Neural progenitor cell (in vitro differentiated cells): ENCODE data around the gene KIF26B. TPM values are rescaled to one million over a fixed set of nuclear protein-coding genes. Genes with fewer than 3 reads are reported as not detected.

Experiments
- DNase-seq: peaks from one replicate; pipeline ENCODE4 v3.0.0-alpha.2; 2016; ENCODE audit warnings: low spot score
- H2AFZ ChIP-seq: fragments of 200-600 bp; sonication (generic); replicated peaks from 2 replicates; pipeline ENCODE4 v1.6.1; 2016; ENCODE audit warnings: antibody characterized with exemption
- H3F3A ChIP-seq: fragments of 200-600 bp; sonication (generic); 2 replicates; pipeline ENCODE4 v1.6.1; 2016; ENCODE audit warnings: antibody characterized with exemption, low read depth
- H3K27ac ChIP-seq: fragments of 200-600 bp; sonication (generic); 2 replicates; pipeline ENCODE4 v1.5.1; 2016; ENCODE audit warnings: mild to moderate bottlenecking
- H3K27me3 ChIP-seq: fragments of 200-600 bp; sonication (generic); 2 replicates; pipeline ENCODE4 v1.6.1; 2016; ENCODE audit warnings: mild to moderate bottlenecking, moderate library complexity
- H3K36me3 ChIP-seq: fragments of 200-600 bp; sonication (generic); 2 replicates; pipeline ENCODE4 v1.5.1; 2016
- H3K4me1 ChIP-seq: fragments of 200-600 bp; sonication (generic); 2 replicates; pipeline ENCODE4 v1.6.1; 2016; ENCODE audit warnings: mixed run types
- H3K4me2 ChIP-seq: fragments of 200-600 bp; sonication (generic); 2 replicates; pipeline ENCODE4 v1.6.1; 2016
- H3K4me3 ChIP-seq: fragments of 200-600 bp; sonication (generic); 2 replicates; pipeline ENCODE4 v1.5.1; 2016
- H3K79me2 ChIP-seq: fragments of 200-600 bp; sonication (generic); 2 replicates; pipeline ENCODE4 v1.6.1; 2016; ENCODE audit warnings: low read depth
- H3K9ac ChIP-seq: fragments of 200-600 bp; sonication (generic); 2 replicates; pipeline ENCODE4 v1.6.1; 2016
- H3K9me3 ChIP-seq: fragments of 200-600 bp; sonication (generic); 2 replicates; pipeline ENCODE4 v1.5.1; 2016; ENCODE audit warnings: low read depth
- H4K20me1 ChIP-seq: fragments of 200-600 bp; sonication (generic); 2 replicates; pipeline ENCODE4 v1.6.1; 2016; ENCODE audit warnings: low read depth
- H3K27ac Mint-ChIP-seq: 3 replicates; pipeline ENCODE4 v1.8.0; 2021; ENCODE audit warnings: mixed read lengths
- H3K27me3 Mint-ChIP-seq: 2 replicates; pipeline ENCODE4 v1.8.0; 2022; ENCODE audit warnings: low read depth, mild to moderate bottlenecking, inconsistent platforms, moderate library complexity, mixed read lengths; ENCODE audit not compliant: insufficient read depth
- H3K36me3 Mint-ChIP-seq: 3 replicates; pipeline ENCODE4 v1.8.0; 2021; ENCODE audit warnings: mixed read lengths
- H3K4me1 Mint-ChIP-seq: 3 replicates; pipeline ENCODE4 v1.8.0; 2021; ENCODE audit warnings: mixed read lengths
- H3K4me3 Mint-ChIP-seq: 3 replicates; pipeline ENCODE4 v1.8.0; 2021; ENCODE audit warnings: mild to moderate bottlenecking, moderate library complexity, mixed read lengths
- H3K9me3 Mint-ChIP-seq: 3 replicates; pipeline ENCODE4 v1.8.0; 2020; ENCODE audit warnings: mixed read lengths
- CTCF ChIP-seq: fragments of 200-600 bp; sonication (generic); IDR thresholded peaks from 2 replicates; pipeline ENCODE4 v1.5.1; 2017; ENCODE audit warnings: antibody characterized with exemption, mild to moderate bottlenecking
- EZH2 ChIP-seq: fragments of 200-600 bp; sonication (generic); IDR thresholded peaks from 2 replicates; pipeline ENCODE4 v1.6.1; 2017; ENCODE audit warnings: antibody characterized with exemption, mild to moderate bottlenecking, moderate library complexity
- EZH2phosphoT487 ChIP-seq: fragments of 200-600 bp; sonication (generic); IDR thresholded peaks from 2 replicates; pipeline ENCODE4 v1.6.1; 2017; ENCODE audit warnings: antibody characterized with exemption
- total RNA-seq: library from RNA; depleted of rRNA; stranded (reverse); fragments of >200 nt; gene quantifications from 2 replicates; pipeline ENCODE4 v1.2.3, GENCODE V29; 2015; ENCODE audit warnings: low replicate concordance

KIF26B gene
- total RNA-seq, 1 donor from 2014 or later: 0.47 TPM

GRCh38 chr1:245462161-245462560 is 307.4 kb downstream of the KIF26B start:
- H3F3A ChIP-seq: peaks cover 6% of the 10 kb centered on the region
- H3K9me3 Mint-ChIP-seq: peaks cover 4% of the 10 kb centered on the region
- DNase-seq: no peak
- H3K27me3 Mint-ChIP-seq: peaks cover 6% of the 10 kb centered on the region
- no peaks in the 10 kb centered on the region for H3K9me3 ChIP-seq
- no peaks in the 10 kb centered on the region for H4K20me1 ChIP-seq
- no peak overlapping the region for H3K9ac ChIP-seq
- no peaks in the 10 kb centered on the region for H3K27me3 ChIP-seq
- H3K79me2 ChIP-seq: no peaks in the 10 kb centered on the region
- H3K4me2 ChIP-seq: no peak overlapping the region
- no peak overlapping the region for H3K4me3 Mint-ChIP-seq
- H3K4me1 Mint-ChIP-seq: peaks cover 5% of the 10 kb centered on the region
- no peak overlapping the region for H3K4me3 ChIP-seq
- H2AFZ ChIP-seq: no peak overlapping the region
- TF ChIP-seq CTCF (no peak), EZH2phosphoT487 (no peak), EZH2 (no peak)
- H3K27ac ChIP-seq: no peak overlapping the region
- H3K36me3 Mint-ChIP-seq: no peaks in the 10 kb centered on the region
- H3K4me1 ChIP-seq: no peaks in the 10 kb centered on the region
- no peaks in the 10 kb centered on the region for H3K36me3 ChIP-seq
- H3K27ac Mint-ChIP-seq: no peak overlapping the region

GRCh38 chr1:245463392-245464165 is 308.8 kb downstream of the KIF26B start:
- no peak for DNase-seq
- no peak overlapping the region for H3K4me3 Mint-ChIP-seq
- Histone ChIP-seq H3K27ac (no peak overlapping the region), H3K27me3 (no peaks in the 10 kb centered on the region), H3F3A (peaks cover 6% of the 10 kb centered on the region), H3K4me3 (no peak overlapping the region), H3K9ac (no peak overlapping the region), H3K9me3 (no peaks in the 10 kb centered on the region), H3K4me1 (peaks cover 7% of the 10 kb centered on the region), H3K79me2 (no peaks in the 10 kb centered on the region), H3K4me2 (no peak overlapping the region), H2AFZ (no peak overlapping the region), H3K36me3 (no peaks in the 10 kb centered on the region), H4K20me1 (no peaks in the 10 kb centered on the region)
- H3K27ac Mint-ChIP-seq: no peak overlapping the region
- TF ChIP-seq EZH2 (no peak), EZH2phosphoT487 (no peak), CTCF (no peak)
- H3K36me3 Mint-ChIP-seq: no peaks in the 10 kb centered on the region
- peaks cover 4% of the 10 kb centered on the region for H3K27me3 Mint-ChIP-seq
- peaks cover 14% of the 10 kb centered on the region for H3K4me1 Mint-ChIP-seq
- peaks cover 4% of the 10 kb centered on the region for H3K9me3 Mint-ChIP-seq

- H3K9me3 Mint-ChIP-seq: peaks cover 4% of the 10 kb centered on the region
- no peaks in the 10 kb centered on the region for H4K20me1 ChIP-seq
- no peak overlapping the region for H3K4me3 ChIP-seq
- DNase-seq: no peak
- no peaks in the 10 kb centered on the region for H3K79me2 ChIP-seq
- no peaks in the 10 kb centered on the region for H3K36me3 Mint-ChIP-seq
- peaks cover 6% of the 10 kb centered on the region for H3F3A ChIP-seq
- H3K27ac ChIP-seq: no peak overlapping the region
- no peak overlapping the region for H3K4me3 Mint-ChIP-seq
- H2AFZ ChIP-seq: no peak overlapping the region
- no peaks in the 10 kb centered on the region for H3K9me3 ChIP-seq
- H3K36me3 ChIP-seq: no peaks in the 10 kb centered on the region
- peak overlapping the region; percentile 83 for H3K27ac Mint-ChIP-seq
- H3K4me1 Mint-ChIP-seq: peaks cover 14% of the 10 kb centered on the region
- TF ChIP-seq CTCF: no peak
- TF ChIP-seq EZH2: no peak
- no peak for TF ChIP-seq EZH2phosphoT487
- H3K4me1 ChIP-seq: peaks cover 7% of the 10 kb centered on the region
- H3K9ac ChIP-seq: no peak overlapping the region
- peaks cover 4% of the 10 kb centered on the region for H3K27me3 Mint-ChIP-seq
- no peak overlapping the region for H3K4me2 ChIP-seq
- H3K27me3 ChIP-seq: no peaks in the 10 kb centered on the region
These were observed 309.5 kb downstream of the KIF26B start for GRCh38 chr1:245464290-245464689.
